ENCODE results near the gene TXNRD2.

TXNRD2 gene

DNA sequence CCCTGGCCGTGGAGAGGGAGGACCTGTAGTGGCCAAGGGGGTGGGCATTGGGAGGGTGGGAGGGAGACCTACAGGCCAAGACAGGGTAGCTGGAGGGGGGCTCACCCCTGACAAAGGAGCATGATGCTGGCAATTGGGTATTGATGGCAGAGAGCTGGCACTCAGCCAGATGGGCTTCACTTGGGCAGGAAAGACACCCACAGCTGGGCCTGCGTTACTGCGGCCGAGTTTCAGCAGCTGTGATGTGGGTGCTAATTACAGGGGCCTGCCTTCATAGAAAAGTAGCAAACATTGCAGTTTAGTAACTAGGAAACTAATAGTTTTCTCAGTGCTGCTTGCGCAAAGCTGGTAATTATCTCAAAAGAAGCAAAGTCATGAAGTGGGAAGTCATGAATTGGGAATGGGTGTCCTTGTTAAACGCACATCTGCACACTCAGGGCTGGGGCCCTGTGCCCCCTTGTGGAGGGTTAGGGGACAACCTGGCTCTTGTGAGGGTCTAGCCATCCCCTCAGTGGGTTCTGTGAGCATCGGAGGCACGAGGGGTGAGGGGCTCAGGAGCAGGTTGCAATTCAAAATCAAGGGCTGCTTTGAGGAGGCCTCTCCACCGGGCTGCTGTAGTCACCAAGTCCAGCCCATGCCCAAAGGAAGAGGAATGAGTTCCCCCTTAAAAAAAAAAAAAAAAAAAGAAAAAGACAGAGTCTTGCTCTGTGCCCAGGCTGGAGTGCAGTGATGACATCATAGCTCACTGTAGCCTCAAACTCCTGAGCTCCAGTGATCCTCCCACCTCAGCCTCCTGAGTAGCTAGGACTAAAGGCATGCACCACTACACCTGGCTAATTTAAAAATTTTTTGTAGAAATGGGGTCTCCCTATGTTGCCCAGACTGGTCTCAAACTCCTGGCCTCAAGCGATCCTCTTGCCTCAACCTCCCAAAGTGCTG is 24.4 kb upstream of the TXNRD2 start:
- DNase-seq: no peak

DNA sequence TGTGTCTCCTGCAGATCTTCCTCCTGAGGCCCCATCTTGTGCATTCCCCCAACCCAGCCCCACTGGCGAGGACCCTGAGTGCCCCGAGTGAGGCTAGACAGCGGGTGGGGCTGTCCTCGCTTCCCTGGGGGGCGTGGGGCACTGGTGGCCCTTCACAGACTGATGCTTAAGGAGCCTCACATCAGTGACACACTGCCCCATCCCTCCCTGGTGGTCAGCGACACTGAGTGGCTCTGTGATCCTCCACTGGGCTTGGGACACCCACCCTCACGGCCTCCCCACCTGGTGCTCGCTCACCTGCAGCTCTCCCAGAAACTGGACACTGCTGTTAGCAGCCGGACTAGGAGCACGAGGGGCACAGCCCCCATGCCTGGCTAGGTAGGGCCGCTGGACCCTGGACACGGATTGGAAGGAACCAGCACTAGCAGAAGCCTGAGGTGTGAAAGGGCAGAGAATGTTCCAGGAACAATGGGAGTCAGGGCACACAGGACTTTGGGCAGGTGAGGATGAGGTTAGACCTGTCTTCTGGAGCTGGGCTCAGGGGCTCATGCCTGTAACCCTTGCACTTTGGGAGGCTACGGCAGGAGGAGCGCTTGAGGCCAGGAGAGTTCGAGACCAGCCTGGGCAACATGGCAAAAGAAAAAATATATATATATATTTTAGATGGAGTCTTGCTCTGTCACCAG is 23.2 kb upstream of the TXNRD2 start:
- no peak for DNase-seq

DNA sequence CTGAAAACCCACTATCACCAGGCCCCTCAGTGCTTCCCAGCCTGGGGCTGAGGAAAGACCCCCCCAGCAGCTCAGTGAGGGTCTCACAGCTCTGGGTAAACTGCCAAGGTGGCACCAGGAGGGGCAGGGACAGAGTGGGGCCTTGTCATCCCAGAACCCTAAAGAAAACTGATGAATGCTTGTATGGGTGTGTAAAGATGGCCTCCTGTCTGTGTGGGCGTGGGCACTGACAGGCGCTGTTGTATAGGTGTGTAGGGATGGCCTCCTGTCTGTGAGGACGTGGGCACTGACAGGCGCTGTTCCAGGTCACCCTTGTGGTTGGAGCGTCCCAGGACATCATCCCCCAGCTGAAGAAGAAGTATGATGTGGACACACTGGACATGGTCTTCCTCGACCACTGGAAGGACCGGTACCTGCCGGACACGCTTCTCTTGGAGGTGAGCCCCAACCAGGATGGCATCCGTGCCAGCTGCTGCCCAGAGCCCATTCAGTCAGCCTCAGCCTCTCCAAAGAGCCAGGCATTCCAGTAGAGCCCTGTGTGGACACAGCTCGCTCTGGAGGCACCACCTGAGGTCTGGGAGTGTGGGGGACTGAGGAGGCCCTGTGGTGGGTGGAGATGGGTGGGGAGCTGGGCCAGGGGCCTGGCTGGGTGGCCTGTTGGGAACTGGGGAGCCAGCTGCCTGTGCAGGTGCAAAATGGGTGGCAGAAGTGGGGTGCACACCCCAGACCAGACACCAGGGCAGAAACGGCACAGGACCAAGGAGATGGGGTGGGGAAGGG is 22.4 kb upstream of the TXNRD2 start:
- no peak for DNase-seq

DNA sequence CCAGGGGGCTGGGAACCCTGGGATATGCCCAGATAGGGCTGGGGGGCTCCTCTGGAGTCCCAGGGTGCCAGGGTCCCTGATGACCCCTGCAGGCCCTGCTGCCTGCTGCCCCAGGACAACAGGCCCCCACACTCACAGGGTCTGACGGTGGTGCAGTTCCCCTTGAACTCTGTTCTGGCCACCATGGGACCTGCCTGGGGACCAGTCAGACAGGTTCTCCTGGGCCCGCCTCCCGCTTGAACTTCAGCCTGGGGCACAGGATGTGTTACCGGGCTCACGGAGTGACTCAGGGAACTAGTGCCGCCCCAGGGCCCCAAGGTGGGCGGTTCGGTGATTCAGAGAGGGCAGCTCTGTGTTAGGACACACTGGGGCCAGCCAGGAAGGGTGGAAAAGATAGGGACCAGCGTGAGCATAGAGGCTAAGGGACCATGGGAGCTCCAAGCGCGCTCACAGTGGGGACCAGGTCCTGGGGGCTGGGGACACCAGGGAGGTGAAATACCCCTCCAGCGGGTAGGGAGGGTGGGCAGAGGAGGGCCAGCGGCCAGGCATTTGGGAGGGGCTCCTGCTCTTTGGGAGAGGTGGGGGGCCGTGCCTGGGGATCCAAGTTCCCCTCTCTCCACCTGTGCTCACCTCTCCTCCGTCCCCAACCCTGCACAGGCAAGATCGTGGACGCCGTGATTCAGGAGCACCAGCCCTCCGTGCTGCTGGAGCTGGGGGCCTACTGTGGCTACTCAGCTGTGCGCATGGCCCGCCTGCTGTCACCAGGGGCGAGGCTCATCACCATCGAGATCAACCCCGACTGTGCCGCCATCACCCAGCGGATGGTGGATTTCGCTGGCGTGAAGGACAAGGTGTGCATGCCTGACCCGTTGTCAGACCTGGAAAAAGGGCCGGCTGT is 21.5 kb upstream of the TXNRD2 start:
- DNase-seq: peak; percentile 72

DNA sequence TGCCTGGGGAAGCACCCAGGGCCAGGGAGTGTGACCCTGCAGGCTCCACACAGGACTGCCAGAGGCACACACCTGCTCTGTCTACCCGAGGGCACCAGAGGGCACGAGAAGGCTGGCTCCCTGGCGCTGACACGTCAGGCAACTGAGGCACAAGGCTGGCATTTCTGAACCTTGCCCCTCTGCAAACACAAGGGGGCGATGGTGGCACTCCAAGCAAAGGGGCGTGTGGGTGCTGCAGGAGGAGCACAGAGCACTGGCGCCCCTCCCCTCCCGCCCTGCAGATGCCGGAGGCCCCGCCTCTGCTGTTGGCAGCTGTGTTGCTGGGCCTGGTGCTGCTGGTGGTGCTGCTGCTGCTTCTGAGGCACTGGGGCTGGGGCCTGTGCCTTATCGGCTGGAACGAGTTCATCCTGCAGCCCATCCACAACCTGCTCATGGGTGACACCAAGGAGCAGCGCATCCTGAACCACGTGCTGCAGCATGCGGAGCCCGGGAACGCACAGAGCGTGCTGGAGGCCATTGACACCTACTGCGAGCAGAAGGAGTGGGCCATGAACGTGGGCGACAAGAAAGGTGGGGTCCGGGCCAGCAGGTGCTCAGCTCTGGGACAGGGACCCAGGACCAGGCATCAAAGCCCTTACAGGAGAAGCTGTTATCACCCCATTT is 20.8 kb upstream of the TXNRD2 start:
- peak; percentile 82 for DNase-seq

DNA sequence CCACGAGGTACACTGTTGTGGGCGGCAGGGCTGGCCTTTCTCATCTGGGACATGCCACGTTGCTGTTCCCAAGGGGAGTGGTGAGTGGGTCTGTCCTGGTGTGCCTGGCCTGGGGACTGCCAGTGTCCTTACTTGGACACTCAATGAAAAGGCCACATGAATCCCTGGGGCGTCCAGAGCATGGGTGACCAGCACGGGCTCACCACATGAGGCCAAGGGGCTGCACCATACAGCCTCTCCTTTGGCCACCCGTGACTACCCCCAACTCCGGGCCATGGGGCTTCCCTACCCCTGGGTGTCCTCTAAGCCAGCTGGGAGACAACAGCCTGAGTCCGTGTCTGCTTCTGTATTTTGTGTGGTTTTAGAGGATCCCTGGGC is 20.2 kb upstream of the TXNRD2 start:
- no peak for DNase-seq

DNA sequence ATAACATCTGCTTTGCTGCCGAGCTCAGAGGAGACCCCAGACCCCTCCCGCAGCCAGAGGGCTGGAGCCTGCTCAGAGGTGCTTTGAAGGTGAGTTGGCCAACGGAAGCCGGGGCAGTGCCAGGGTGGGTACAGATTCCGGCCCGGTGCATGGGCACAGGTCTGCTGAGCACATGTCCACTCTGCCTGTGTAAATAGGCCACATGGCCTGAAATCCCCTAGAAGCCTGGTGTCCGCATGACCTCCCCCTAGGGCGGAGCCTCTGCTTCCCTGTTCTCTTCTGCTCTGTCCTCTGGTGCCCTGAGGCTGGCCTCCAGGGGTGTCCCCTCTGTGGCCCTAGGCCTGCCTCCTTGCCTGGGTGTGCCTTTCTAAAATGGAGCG is 19.6 kb upstream of the TXNRD2 start:
- no peak for DNase-seq

DNA sequence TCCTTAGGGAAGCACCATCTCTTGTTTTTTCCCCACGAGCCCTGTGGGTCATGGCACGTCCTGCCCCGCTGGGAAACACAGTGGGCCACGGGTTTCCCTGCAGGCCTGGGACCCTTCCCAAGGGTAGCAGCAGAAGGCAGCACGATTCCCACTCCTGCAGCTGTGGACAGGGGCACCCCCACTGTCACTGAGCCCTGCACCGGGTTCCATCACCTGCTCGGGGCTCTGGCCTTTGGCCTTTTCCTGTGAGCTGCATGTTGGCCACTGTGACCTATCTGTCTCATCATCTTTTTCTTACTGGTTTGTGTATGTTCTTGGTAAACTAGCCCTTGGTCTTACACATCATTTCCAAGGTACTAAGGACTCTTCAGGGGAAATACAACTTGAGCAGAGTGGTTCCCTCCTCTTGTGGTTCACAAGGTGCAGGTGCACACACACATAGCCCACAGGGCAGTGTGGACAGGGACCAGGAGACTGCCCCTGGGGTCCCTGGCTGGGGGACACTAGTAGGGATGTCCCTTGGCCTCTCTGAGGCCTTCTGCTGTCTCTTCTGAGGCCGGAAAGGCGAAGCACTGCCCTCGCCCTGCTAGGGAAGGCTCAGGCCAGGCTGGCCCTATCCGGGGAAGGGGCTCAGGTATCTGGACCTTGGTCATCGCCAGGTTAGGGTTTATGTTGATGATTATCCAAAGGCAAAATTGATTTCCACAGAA is 19.0 kb upstream of the TXNRD2 start:
- DNase-seq: no peak

DNA sequence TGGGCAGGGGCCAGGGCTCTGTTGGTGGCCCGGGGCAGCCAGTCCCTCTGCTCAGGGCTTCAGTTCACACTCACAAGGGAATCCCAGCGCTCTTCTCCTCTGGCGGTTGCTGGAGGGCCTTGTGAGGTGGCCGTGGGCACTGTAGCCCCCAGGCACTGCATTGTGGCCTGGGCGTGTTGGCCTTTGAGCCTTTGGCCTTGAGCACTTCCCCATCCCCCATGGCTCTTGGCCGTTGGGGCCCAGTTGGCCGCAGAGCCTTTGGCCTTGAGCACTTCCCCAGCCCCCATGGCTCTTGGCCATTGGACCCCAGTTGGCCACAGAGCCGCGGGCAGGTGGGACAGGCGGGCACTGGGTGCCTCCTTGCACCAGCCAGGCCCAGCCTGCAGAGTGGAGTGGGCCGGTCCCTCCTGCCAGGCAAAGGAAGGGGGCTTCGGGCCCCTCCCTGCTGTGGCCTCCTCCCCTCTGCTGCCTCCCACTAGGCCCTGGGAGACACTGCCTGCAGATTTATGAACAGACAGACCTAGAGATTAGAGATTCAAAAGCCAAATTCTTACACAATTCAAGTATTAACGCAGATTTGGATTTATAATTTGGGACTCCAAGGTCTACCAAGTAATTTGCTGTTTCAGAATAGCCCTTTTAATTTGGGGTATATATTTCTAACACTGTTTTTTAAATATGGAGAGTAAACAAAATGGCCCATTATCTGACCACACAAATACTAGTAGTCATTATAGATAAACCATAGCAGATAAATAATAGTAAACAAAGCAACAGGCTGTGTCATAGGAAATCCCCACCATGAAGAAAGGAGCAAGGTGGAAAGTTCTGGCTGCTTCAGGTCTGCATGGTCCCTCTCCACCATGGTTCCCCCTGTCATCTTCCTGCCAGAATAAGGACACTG is 18.2 kb upstream of the TXNRD2 start:
- DNase-seq: no peak

DNA sequence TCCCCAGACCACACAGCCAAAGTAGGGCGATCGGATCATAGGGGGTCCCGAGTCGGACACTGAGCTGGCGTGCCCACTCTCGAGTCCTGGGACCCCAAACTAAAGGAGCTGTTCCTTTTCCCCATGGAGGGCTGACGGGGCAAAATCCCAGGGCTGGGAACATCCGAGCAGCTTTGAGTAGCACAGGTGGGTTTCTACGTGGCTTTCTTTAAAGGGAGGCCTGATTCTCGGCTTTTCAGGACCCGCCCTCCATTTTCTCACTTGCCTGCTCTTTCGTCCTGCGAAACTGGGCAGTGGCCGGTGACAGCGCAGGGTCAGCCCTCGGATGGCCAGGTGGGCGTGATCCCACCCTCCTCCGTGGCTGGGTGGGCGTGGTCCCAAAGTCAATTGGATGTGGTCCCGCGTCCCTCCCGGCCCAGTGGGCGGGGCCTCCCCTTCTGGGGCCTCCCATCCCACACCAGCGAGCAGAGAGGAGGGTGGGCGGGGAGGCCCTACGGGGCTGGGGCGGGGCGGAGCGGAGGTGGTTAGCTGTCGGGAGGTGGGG is 17.5 kb upstream of the TXNRD2 start:
- DNase-seq: no peak

DNA sequence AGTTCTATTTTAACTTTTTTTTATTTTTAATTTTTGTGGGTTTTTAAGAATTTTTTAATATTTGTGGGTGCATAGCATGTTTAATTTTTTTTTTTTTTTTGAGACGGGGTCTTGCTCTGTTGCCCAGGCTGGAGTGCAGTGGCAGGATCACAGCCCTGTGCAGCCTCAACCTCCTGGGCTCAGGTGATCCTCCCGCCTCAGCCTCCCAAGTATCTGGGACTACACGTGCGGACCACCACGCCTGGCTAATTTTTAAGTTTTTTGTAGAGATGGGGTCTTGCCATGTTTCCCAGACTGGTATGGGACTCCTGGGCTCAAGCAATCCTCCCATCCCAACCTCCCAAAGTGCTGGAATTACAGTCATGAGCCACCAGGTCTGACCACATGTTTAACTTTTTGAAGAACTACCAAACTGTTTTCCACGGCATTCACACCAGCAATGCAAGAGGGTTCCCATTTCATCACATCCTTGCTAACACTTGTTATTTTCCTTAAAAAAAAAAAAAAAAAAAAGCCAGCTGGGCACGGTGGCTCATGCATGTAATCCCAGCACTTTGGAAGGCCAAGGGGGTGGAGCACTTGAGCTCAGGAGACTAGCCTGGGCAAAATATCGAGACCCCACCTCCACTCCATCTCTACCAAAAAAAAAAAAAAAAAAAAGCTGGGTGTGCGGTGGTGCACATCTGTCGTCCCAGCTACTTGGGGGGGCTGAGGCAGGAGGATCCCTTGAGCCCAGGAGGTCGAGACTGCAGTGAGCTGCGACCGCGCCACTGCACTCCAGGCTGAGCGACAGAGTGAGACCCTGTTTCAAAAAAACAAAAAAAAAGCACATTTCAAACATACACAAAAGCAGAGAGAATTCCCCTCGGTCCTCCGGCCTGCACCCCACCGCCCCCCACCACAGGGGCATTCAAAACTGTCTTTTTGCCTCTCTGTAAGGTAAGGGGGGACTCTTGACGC is 16.7 kb upstream of the TXNRD2 start:
- DNase-seq: no peak

DNA sequence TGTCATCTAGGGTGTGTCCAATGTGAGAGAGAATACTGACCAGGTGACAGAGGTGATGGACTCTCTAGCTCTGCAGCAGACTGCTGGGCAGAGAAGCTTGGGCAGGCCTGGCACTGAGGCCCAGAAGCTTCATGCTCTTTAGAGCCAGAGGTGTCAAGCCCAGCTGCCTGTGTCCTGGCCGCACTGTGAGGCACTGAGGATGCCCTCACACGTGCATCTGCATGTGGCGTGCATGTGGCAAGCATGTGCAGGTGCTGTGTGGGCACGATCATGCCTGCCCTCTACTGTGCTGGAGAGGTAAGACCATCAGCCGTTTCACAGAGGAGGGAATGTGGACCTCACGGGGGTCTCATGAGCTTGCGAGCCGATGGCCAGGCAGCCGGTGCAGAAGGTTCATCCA is 15.8 kb upstream of the TXNRD2 start:
- no peak for DNase-seq

DNA sequence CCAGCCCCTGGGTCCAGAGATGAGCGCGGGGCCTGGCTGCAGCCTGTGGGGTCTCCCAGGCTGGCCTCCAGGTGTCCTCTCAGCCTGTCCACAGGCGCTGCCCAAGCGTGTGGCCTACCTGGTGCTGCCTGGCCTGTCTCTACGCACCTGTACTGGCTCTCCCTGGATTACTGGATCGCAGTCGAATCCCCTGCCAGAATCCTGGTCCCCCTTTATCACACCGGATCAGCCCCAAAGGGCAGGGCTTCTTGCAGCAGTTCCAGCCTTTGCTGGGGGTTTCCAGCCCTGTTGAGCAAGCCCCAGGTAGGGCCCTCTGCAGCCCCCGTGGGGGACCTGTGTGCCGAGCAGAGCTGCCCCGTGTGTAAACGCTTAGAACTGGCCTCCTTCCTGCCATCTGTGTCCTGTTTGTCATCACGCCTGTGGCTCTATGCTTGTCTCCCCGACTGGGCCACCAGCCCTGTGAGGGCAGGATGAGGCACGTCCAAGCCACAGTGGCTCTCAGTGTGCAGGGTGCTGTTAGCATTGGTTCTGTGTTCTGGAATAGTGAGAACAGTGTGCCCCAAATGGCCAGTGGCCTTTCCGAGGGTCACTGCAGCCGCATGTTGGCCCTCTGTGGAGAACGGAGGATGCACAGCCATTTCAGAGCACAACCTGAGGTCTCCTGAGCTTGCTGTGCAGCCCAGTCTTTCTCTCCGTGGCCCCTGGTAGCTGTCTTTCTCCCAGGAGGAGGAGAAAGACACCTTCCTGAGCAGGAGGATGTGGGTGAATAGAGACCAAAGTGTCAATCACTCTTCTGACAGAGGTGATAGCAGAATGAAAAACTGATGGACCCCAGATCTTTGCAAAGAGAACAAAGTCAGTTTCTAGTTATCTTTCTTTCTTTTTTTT is 13.9 kb upstream of the TXNRD2 start:
- no peak for DNase-seq

DNA sequence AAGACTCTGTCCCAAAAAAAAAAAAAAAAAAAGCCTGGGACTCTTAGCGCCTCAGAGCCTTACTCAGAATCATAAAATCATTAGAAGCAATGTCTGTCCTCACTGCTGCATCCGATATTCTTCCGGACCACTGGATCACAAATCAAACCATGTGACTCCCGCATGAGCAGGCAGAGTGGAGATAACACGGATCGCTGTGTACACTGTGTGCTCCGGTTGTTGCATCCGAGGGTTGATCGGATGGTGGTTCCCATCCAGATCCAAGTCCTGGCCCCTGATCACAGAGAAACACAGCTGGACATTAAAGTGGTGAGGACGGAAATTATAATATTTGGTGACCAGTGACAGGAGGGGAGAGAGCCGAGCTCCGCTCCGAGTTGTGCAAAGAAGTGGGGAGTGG is 9.7 kb upstream of the TXNRD2 start:
- no peak for DNase-seq

DNA sequence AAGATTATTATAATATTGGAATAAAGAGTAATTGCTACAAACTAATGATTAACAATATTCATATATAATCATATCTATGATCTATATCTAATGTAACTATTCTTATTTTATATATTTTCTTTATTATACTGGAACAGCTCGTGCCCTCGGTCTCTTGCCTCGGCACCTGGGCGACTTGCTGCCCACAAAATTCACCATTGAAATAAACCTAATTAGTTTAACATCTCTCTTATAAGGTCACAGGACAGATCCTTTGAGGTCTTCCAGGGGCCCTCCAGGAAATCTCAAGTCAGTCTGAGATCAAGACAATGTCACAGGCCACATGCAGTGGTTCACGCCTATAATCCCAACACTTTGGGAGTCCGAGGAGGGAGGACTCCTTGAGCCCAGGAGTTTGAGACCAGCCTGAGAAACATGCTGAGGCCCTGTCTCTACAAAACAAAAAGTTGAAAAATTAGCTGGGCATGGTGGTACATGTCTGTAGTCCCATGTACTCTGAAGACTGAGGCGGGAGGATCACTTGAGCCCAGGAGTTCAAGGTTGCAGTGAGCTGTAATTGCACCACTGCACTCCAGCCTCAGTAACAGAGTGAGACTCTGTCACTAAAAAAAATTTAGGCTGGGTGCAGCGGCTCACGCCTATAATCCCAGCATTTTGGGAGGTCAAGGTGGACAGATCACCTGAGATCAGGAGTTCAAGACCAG is 6.6 kb upstream of the TXNRD2 start:
- DNase-seq: no peak

DNA sequence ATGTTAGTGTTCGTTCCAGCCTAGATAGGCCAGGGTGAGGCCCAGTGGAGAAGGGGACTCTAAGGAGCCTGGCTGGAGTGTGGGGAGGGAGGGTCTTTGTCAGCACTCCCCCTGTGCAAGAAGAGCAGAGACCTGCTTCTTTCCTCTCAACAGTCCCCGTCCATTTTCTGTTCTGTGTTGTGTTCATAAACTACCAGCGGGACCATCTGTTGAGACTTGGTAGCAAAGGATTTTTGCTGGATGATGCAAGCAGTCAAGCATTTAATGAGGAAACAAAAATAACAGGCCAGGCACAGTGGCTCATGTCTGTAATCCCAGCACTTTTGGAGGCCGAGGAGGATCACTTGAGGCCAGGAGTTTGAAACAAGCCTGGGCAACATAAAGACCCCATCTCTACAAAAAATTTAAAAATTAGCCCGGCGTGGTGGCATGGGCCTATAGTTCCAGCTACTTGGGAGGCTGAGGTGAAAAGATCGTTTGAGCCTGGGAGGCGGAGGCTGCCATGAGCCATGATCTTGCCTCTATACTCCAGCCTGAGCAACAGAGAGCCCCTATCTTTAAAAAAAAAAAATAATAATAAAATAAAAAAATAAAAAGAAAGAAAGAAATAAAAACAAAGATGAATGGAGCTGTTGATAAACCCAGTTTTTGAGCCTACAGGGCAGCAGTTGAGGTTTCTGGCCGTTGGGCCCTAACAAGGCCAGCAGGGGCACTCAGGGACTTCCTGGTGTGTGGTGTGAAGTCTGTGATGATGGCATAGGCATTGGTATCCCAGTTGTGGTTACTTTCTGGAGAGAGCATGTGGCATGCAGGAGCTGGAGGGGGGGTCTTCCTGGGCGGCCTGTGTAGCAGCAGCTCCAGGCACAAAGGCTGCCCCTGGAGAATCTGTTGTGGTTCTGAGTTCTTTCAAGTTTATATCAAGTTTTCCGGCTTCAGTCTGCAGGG is 1.7 kb upstream of the TXNRD2 start:
- DNase-seq: no peak
